Posterior vena cava (tissue), 2 donors: ENCODE measurements around the gene TRIM15. TPM values are rescaled to one million over a fixed set of nuclear protein-coding genes. Genes with fewer than 3 reads are reported as not detected.

ENCODE experiments used
- DNase-seq: peaks from one replicate; pipeline ENCODE4 v3.0.0-alpha.2; 2020; ENCODE audit warnings: low spot score
- intact Hi-C, 2 donors: fragments of 100-400 bp; cut with DNase I; formaldehyde crosslinking; loops; one replicate each; pipeline versions ENCODE4 v1.14.1 to v1.14.2; 2022 to 2023
- total RNA-seq, 2 donors: library from RNA; stranded (reverse); fragmentation: NEBNext Ultra II Directional; extraction: Animal tissue kit (Norgen Biotek cat#: 25700); gene quantifications; one replicate each; pipeline ENCODE4 v1.2.1, GENCODE V29; 2021
- donor health status: DM: yes; HTN: yes; CAD: no.
- donor health status: DM: yes; HTN: yes; CAD: no.

Gene TRIM15
- total RNA-seq, 2 donors from 2014 or later = not detected

DNA sequence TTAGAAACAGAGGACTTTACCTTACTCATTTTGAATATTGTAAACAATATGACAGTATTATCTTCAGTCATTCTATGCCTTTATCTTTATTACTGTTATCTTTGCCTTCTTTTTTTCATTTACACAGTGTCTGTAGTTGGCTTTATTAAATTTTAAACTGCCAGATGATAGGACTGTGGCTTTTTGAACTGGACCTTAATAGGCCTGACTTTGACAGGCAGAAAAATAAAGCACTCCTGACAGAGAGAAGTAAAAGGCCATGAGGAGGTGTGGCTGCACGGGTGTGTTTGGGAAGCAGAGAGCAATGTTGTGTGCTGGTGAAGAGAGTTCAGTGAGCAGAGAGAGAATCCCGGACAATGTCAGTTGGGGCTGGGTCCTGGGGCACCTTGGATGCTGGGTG is 19.6 kb upstream of the TRIM15 start:
- DNase-seq = no peak
- intact Hi-C loops = no loop called here

DNA sequence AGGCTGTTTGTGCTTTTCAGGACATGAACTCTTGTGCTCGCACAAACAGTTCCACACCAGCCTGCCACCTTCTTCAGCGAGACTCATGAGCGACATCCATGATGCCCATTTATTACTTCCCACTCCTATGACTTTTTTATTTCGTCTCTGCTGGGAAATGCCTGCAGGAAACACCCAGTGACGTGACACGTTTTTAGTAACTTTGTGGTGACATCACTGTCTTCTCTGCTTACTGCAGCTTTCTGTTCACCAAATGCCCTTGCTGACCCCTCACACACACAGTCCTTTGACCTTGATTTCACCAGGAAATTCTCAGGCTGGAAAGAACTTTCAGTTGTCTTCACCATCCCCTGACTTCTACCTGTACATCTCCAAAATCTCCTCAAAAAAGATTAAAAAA is 18.5 kb upstream of the TRIM15 start:
- DNase-seq = no peak
- intact Hi-C loops = no loop called here

DNA sequence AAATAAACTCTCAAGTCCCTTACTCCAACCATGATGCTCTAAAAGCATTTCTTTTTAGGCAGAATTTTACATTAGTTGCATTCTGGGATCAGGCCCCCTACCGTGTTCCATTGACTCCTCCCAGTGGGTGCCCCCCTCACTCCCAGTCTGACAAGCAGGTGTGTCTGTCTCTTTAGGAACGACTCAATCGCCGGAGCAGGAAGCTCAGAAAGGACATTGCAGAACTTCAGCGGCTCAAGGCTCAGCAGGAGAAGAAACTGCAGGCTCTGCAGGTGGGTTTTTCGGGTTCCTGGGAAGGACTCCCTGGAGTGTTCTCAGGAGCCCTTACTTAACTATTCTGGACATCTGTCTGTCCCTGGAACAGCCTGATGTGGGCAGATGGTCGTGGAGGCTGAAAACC is 17.5 kb upstream of the TRIM15 start:
- DNase-seq = no peak
- intact Hi-C loops = no loop called here

DNA sequence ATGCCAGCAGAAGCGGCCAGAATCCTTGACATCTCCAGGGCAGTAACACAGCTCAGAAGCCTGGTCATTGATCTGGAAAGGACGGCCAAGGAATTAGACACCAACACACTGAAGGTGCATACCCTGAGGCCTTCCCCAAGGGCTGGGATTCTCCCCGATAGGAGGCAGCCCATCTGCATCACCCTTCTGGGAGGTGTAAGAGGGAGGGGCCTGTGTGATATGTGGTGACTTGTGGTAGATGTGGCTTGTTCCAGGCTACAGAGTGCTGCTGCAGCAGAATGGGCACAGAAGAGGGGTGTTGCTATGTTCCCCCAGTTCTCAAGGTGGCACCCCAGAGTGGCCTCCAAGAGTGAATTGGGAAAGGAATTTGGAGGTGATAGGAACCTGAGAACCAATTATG is 16.2 kb upstream of the TRIM15 start:
- DNase-seq = no peak
- intact Hi-C loops = no loop called here

DNA sequence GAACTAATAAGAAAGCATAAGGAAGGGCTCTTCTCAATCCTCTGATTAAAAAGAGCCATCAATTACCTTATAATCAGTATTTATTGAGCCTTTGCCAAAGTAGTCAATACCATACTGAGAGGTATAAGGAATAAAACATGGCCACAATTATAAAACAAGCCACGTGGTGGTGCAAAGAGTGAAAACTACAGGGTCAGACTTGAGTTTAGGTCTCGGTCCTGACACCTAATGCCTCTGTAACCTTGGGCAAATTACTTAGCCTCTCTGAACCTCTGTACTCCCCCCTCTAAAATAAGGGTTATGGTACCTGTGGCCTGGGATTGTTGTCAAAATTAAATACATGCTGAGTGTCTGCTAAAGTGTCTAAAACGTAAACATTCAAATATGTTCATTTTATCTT is 14.1 kb upstream of the TRIM15 start:
- DNase-seq = no peak
- intact Hi-C loops = no loop called here

DNA sequence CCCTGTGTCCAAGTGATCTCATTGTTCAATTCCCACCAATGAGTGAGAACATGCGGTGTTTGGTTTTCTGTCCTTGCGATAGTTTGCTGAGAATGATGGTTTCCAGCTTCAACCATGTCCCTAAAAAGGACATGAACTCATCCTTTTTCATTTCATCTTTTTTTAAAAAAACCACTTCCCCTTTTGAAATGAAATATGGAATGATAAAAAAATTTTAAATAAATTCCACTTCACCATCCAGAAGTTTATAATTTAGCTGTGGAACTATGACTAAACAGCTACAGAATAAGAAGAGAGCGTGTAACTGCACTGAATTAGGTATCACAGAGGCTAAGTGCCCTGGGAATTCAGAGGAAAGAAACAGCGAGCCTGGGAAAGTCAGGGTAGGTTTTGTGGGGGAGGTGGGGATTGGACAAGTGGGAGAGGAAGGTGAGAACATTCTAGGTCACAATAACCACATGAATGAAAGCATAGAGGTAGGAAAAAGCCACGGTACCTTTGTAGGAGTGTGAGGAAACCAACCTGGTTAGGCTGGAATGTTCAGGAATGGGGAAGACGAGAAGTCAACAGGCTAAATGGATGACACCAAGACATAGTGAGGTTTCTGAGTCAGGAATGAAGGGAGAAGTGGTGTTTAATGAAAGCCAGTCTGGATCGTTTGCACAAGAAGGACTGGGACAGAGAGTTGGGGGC is 13.3 kb upstream of the TRIM15 start:
- intact Hi-C loops = no loop called here
- no peak for DNase-seq

DNA sequence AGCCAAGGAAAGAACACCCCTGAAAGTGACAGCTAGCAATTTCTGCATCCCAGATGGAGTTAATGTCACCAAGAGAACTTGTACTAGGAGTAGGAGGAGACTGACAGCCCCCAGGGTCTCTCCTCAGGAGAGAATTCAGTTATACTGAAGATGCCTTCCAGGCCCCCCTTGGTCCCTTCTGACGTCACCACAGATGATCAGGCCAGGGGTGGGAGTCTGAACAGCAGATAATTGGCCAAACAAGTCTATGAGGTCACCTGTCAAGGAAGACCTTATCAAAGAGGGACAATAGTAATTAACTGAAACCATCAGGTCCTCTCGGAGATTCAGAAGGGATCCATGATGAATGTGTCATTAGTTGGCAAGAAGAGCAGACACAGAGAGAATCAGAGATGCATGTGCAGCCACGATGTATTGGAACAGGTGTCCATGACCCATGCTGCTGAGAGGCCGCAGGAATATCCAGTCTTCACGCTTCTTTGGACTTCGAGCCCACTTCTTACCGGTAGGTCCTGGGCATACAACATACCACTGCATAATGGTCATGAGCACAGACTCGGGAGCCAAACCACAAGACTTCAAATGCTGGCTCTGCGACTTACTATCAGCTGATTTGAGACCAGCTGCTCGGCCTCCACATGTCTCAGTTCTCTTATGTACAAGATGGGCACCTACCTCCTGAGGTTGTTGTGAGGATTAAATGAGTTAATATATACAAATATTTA is 12.5 kb upstream of the TRIM15 start:
- no peak for DNase-seq
- intact Hi-C loops = no loop called here

DNA sequence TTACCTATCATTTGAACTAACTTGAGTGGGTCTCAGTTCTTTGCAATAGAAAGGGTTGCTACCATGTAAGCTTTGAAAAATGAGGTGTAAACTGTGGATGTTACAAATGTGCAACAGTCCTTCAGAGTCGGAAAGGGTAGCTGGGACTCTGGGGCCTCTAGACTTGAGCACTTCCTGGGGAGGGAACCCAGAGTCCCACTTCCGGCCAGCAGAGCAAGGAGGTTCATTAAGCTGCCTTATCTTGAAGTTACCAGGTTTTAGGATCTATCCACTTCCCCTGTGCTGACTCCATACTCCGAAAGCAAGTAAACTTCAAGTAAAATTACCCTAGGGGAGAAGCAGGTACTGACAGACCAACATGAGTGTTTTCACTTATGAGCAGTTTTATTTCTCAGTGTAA is 11.8 kb upstream of the TRIM15 start:
- intact Hi-C loops = no loop called here
- DNase-seq = no peak

DNA sequence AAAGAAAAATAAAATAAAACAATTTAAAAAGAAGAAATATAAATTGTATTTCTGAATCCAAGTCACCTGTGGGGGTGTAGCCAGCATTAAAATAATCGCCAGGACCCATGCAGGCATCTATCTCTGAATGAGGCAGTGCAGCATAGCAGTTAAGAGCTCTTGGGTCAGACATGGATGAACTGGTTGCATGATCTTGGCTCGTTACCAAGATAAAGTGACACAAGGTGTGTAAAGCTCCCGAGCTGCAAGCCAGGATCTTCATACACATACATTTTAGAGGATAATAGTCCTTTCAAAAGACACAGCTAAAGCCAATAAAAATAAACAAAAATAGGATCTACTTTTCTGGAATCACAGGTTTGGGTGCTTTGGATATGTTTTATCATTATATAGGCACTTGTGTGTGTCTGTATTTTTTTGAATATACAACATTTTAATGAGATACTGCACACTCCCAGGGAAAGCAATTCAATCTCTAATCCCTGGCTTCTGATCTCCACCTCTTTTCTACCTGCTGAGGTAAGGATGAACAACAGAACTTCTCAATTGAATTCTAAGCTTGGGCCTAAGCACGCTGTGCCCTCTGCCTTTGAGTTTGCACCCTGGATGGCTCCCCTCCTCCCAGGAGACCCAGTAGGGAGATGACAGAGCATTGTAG is 11.2 kb upstream of the TRIM15 start:
- DNase-seq = no peak
- intact Hi-C loops = no loop called here

DNA sequence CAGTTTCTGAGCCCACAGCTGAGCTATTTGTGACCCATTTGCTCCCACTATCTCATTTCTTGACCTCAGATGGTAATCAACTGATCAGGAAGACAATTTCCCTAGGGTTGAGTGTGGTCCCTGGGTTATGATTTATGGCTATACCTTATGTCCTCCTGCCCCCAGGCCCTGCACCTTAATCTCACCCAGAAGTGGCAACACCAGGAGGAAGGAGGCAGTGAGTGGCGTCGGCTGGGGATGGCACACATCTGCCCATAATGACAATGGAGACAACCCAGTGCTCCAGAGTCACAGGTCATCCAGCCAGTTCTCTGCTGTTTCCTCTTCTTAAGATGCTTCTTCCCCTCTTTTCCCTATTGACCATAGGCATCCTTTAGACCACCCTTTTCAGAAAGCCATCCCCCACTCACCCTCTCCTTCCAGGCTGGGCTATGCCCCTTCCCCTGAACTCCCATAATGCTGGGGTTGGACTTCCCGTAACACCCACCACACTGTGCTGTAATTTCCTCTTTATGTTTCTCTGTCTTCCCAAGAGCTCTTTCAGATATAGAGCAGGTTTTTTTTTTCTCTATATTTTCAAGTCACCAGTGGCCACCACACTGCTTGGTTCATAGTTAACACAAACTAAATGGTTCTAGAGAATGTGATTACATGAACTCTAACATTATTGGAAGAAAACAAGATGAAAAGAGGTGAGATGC is 10.3 kb upstream of the TRIM15 start:
- DNase-seq = no peak

DNA sequence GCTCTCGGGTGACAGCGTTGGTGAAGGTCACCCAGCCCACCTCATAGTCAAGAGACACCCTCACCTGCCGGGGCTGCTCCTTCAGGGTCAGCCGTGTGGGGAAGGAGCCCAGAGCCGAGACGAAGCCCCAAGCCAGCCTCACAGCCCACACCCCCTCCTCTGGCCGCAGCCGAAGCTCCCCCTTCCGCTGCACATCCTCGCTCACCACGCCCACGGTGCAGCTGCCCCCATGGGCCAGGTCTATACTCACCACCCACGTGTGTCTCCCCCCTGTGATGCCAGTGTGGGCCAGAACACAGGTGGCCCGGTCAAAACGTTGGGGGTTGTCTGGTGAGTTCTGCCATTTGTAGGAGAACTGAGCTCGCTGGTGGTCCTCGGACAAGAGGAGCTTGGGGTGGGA is 9.3 kb upstream of the TRIM15 start:
- intact Hi-C loops = no loop called here
- DNase-seq = no peak

More for the DNA sequence above, 10.3 kb upstream of the TRIM15 start:
- intact Hi-C loops = no loop called here

DNA sequence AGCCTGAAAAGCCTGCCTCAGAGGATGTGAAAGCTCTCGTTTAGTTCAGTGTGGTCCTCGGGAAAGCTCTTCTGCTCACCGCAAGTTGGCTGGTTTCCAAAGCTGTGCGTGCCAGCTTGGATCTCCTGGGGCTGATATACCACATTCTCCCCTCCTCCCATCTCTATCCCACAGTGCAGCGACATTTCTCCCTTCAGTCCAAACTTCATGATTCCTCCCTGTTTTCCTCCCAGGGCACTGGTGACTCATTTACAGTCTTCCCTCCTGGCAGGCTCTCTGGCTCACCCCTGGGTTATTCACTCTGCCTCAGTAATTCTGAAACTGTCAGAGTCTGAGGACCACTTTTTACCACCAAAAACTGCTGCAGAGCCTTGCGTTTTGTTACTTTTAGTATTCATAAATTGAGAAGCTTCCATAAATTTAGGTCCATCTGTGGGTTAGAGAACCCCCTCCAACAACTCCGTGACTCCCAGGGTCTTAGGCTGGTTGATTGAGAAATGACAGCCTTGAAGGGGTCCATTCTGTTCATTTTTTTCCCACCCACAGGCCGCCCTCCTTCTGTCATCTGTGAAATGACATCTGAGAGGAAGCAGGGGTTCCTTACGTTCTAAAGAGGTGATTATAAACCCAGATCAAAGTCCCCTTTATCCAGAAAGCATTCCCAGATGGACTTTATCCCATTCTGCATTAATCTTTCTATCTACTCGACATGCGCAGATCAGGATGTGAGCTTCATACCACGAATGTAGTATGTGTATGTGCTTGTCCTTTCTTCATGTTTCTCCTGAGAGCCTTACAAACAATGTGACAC is 8.4 kb upstream of the TRIM15 start:
- no peak for DNase-seq
- intact Hi-C loops = no loop called here

DNA sequence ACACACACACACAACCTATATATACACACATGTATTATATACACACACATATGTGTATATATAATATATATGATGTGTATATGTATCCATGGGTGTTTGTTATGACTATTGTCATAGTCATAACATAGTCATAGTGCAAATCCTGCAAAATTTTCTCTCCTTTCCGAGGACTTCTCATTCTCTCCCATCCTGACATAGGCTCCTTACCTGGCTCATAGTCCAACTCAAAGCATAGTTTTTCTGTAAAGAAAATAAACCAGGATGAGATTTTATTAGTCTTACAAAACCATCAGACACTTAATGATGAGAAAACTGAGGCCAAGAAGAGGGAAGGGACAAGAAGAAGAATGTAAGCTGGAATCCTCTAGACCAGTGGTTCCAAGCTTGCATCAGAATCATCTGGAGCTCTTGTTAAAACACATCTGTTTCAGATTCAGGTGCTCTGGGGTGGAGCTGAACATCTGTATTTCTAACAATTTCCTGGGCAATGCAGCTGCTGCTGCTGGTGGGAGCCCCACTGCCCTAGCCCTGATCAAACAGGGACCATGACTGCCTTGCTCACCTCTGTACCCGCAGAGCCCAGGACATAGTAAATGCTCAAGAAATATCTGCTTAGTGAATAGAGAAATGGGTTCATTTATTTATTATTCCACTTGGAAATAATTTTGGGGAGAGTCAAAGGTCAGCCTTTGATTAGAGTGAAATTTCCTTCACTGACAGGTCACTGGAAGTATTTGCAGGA is 7.7 kb upstream of the TRIM15 start:
- intact Hi-C loops = no loop called here
- DNase-seq = no peak

DNA sequence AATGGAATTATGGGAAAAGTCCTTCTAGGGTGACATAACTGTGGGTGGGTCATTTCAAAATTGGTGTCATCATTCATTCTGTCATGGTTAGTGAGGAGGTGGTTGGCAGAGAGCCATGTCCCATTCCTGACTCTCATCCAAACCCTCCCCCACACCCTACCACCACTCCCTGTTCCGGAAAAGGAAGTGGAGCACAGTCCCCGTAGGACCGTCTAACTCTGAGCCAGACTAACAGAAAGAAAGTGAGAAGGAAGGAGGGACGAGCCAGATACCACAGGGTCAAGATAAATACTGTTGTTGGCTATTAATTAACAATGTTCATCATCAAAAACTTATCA is 7.1 kb upstream of the TRIM15 start:
- DNase-seq = no peak
- intact Hi-C loops = no loop called here

DNA sequence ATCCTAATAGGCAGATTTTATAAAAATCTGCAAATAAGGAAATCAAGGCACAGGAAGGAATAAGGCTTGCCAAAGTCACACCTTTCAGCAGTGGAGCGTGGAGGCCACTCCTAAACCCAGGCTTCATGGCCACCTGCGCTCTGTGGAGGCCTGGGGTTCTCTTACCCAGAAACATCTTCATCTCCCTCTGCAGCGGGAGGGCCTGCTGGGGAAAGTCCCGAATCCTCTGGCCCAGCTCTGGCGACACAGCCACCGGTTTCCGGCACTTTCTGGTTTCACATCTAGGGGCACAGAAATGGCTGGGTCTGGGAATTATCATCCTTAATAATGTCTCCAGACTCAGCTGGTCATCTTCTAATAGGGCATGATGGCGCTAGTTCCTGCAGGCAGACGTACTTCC is 6.6 kb upstream of the TRIM15 start:
- DNase-seq = no peak
- intact Hi-C loops = no loop called here

DNA sequence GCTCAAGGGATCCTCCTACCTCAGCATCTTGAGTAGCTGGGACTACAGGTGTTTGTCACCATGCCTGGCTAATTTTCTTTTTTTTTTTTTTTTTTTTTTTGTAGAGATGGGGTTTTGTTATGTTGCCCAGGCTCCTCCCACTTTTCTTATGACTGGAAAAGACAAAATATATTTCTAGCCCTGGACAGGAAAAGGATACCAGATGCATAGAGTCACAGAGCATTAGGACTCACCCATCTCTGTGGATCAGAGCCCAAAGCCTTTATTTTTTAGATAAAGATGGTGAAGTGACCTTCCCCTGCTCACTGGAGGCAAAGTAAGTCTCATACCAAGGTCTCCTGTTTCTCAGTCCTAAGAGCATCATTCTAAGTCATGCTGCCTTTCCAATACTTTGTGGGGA is 5.8 kb upstream of the TRIM15 start:
- DNase-seq = no peak
- intact Hi-C loops = no loop called here

DNA sequence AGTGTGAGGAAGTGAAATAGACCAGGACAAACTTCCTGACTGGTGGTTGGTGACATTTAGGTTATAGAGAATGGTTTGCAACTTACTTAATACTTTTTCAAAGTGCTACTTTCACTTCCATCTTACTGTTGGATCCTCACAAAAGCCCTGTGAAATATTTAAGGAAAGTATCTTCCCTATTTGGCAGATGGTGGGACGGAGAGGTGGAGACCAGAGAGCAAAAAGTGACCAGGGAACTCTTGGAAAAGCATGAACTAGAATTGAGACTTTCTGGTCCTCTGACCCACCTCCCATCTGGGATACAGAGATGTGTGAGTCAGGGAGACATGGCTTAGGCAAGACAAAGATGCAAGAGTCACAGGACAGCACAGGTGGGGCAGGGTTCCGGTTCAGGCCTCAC is 5.3 kb upstream of the TRIM15 start:
- intact Hi-C loops = no loop called here
- DNase-seq = no peak

DNA sequence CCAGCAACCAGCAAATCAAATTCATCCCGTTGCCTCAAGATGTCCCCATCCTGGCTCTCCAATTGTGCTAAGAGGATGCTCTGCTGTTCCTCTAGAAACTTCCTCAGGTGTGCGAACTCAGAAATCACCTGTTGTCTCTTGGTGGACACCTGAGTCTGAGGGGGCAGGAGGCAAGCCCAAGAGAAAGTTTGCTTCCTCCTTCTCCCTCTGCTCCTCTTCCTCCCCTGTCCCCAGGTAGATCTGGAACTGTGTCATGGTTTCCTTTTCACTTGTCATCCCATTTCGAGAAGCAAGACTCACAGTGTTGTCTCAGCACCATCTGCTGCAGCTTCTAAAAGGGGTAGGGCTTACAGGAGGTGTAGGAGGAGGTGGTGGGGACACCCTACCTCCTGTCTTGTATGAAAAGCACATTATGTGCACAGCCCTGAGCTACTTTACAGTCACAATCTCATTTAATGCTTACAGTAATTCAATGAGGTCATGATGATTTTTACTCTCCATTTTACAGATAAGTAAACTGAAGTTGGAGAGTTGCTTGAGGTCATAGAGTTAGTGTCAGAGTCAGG is 4.8 kb upstream of the TRIM15 start:
- intact Hi-C loops = no loop called here
- no peak for DNase-seq
